SK-N-SH (cell line): ENCODE data around the gene DLG2. TPM values are rescaled to one million over a fixed set of nuclear protein-coding genes. Genes with fewer than 3 reads are reported as not detected.
A peak's percentile ranks its signal among the peaks of the same experiment; 100 is the strongest.

ENCODE experiments used
- CTCF ChIA-PET: fragments of 300-600, 350-600 bp; formaldehyde crosslinking; extraction: SDS; loops from one replicate; lab custom pipeline; 2021; lab: Yijun Ruan, JAX
- POLR2A ChIA-PET: fragments of 350-600 bp; sonication (Branson Sonifier 250); formaldehyde crosslinking; extraction: SDS; loops from one replicate; lab custom pipeline; 2020; ENCODE audit warnings: antibody characterized with exemption, inconsistent platforms; lab: Yijun Ruan, JAX
- DNase-seq: peaks from one replicate; pipeline ENCODE4 v3.0.0; 2012
- H2AFZ ChIP-seq: fragments of 200-600 bp; sonication (generic); 2 replicates; pipeline ENCODE4 v1.8.1; 2016; ENCODE audit warnings: antibody characterized with exemption, mild to moderate bottlenecking, low read depth
- H3F3A ChIP-seq: fragments of 200-600 bp; sonication (generic); replicated peaks from 2 replicates; pipeline ENCODE3; 2016; ENCODE audit warnings: antibody characterized with exemption, mild to moderate bottlenecking; ENCODE audit not compliant: insufficient read depth
- H3K27ac ChIP-seq, 2 experiments: fragments of 200-500 bp in 1 of 2; fragments of 200-600 bp in 1 of 2; sonication (Bioruptor generic) in 1 of 2; sonication (generic), shearing (Covaris generic) in 1 of 2; 2 replicates each; pipeline versions ENCODE4 v1.5.1 to v1.6.1; 2014 to 2016; ENCODE audit warnings: low read depth in 2 of 2, inconsistent platforms in 1 of 2, low read length in 1 of 2, mild to moderate bottlenecking in 1 of 2, mixed read lengths in 1 of 2
- H3K27me3 ChIP-seq: fragments of 200-600 bp; sonication (generic), shearing (Covaris generic); 2 replicates; pipeline ENCODE4 v1.6.1; 2016; ENCODE audit warnings: mixed run types; ENCODE audit not compliant: insufficient read depth
- H3K36me3 ChIP-seq, 2 experiments: fragments of 200-500 bp in 1 of 2; fragments of 200-600 bp in 1 of 2; sonication (Bioruptor generic) in 1 of 2; sonication (generic) in 1 of 2; replicated peaks in 1 of 2; 2 replicates each; pipeline versions ENCODE3 to v1.5.1; 2014 to 2016; ENCODE audit warnings: low read length in 1 of 2, mild to moderate bottlenecking in 1 of 2; ENCODE audit not compliant: insufficient read depth in 2 of 2, control insufficient read depth in 1 of 2
- H3K4me1 ChIP-seq, 2 experiments: fragments of 200-500 bp in 1 of 2; fragments of 200-600 bp in 1 of 2; sonication (Bioruptor generic) in 1 of 2; sonication (generic), shearing (Covaris generic) in 1 of 2; 2 replicates each; pipeline versions ENCODE4 v1.5.1 to v1.6.1; 2014 to 2016; ENCODE audit warnings: low read depth in 1 of 2, low read length in 1 of 2, mixed run types in 1 of 2; ENCODE audit not compliant: insufficient read depth in 2 of 2, control insufficient read depth in 1 of 2
- H3K4me2 ChIP-seq: fragments of 200-600 bp; sonication (generic), shearing (Covaris generic); 2 replicates; pipeline ENCODE4 v1.6.1; 2017; ENCODE audit warnings: mixed run types
- H3K4me3 ChIP-seq, 2 experiments: fragments of 200-500 bp in 1 of 2; fragments of 200-600 bp in 1 of 2; sonication (Bioruptor generic) in 1 of 2; sonication (generic), shearing (Covaris generic) in 1 of 2; 2 replicates each; pipeline versions ENCODE4 v1.5.1 to v1.8.1; 2014 to 2016; ENCODE audit warnings: low read depth in 2 of 2, inconsistent platforms in 1 of 2, low read length in 1 of 2, mild to moderate bottlenecking in 1 of 2, mixed read lengths in 1 of 2, moderate library complexity in 1 of 2
- H3K79me2 ChIP-seq: fragments of 200-600 bp; sonication (generic); 2 replicates; pipeline ENCODE4 v1.8.1; 2017; ENCODE audit warnings: mild to moderate bottlenecking; ENCODE audit not compliant: insufficient read depth
- H3K9ac ChIP-seq: fragments of 200-600 bp; sonication (generic); 2 replicates; pipeline ENCODE4 v1.6.1; 2017; ENCODE audit warnings: mixed run types
- H3K9me2 ChIP-seq: fragments of 200-600 bp; sonication (generic); 2 replicates; pipeline ENCODE4 v1.6.1; 2017; ENCODE audit warnings: mixed run types
- H3K9me3 ChIP-seq: fragments of 200-600 bp; sonication (generic); 2 replicates; pipeline ENCODE4 v1.6.1; 2017; ENCODE audit warnings: mixed run types, mild to moderate bottlenecking, moderate library complexity
- H4K20me1 ChIP-seq: fragments of 200-600 bp; sonication (generic); 2 replicates; pipeline ENCODE4 v1.6.1; 2017; ENCODE audit warnings: mild to moderate bottlenecking, mixed run types; ENCODE audit not compliant: insufficient read depth
- EZH2phosphoT487 ChIP-seq: fragments of 200-600 bp; sonication (generic); IDR thresholded peaks from 2 replicates; pipeline ENCODE4 v1.6.1; 2017; ENCODE audit warnings: low read depth, mixed run types, mild to moderate bottlenecking, antibody characterized with exemption, moderate library complexity, borderline replicate concordance
- GABPA ChIP-seq: IDR thresholded peaks from 2 replicates; pipeline ENCODE4 v1.4.0; 2012; ENCODE audit warnings: low read depth, mild to moderate bottlenecking
- GATA2 ChIP-seq: sonication (generic); formaldehyde crosslinking; IDR thresholded peaks from 2 replicates; pipeline ENCODE4 v1.5.0; 2020; ENCODE audit warnings: mild to moderate bottlenecking, missing genetic modification reagents
- MXI1 ChIP-seq: IDR thresholded peaks from 2 replicates; pipeline ENCODE4 v1.6.1; 2012; ENCODE audit warnings: mild to moderate bottlenecking, low read depth, low read length, improper control_type of control experiment
- NFIC ChIP-seq: IDR thresholded peaks from 2 replicates; pipeline ENCODE4 v1.4.0; 2012; ENCODE audit warnings: borderline replicate concordance
- POLR2AphosphoS5 ChIP-seq: IDR thresholded peaks from 2 replicates; pipeline ENCODE4 v1.6.1; 2012; ENCODE audit warnings: low read depth, low read length
- RAD21 ChIP-seq: IDR thresholded peaks from 2 replicates; pipeline ENCODE4 v1.6.1; 2012; ENCODE audit warnings: mild to moderate bottlenecking, low read length
- RCOR1 ChIP-seq: fragments of 150-350 bp; IDR thresholded peaks from 2 replicates; pipeline ENCODE4 v1.6.1; 2017; ENCODE audit warnings: antibody characterized with exemption, low read length
- REST ChIP-seq: IDR thresholded peaks from 2 replicates; pipeline ENCODE4 v1.6.1; 2012; ENCODE audit warnings: mild to moderate bottlenecking, low read depth, low read length, moderate library complexity
- RFX5 ChIP-seq: IDR thresholded peaks from 2 replicates; pipeline ENCODE4 v1.6.1; 2012; ENCODE audit warnings: mild to moderate bottlenecking, improper control_type of control experiment, low read length
- SIN3A ChIP-seq: IDR thresholded peaks from 2 replicates; pipeline ENCODE4 v1.6.1; 2012; ENCODE audit warnings: low read depth, mild to moderate bottlenecking, low read length, moderate library complexity, borderline replicate concordance
- SMC3 ChIP-seq: IDR thresholded peaks from 2 replicates; pipeline ENCODE4 v1.6.1; 2012; ENCODE audit warnings: low read depth, low read length, improper control_type of control experiment
- TAF1 ChIP-seq: IDR thresholded peaks from 2 replicates; pipeline ENCODE4 v1.6.1; 2012; ENCODE audit warnings: low read depth, mild to moderate bottlenecking, low read length, moderate library complexity, borderline replicate concordance
- USF2 ChIP-seq: fragments of 150-350 bp; IDR thresholded peaks from 2 replicates; pipeline ENCODE4 v1.6.1; 2017; ENCODE audit warnings: antibody characterized with exemption, low read length, low read depth, borderline replicate concordance
- YY1 ChIP-seq: IDR thresholded peaks from 2 replicates; pipeline ENCODE4 v1.4.0; 2012; ENCODE audit warnings: low read depth, mild to moderate bottlenecking
- WGBS: methylation state at CpG from one replicate; pipeline ENCODE4 v1.1.6; 2017; ENCODE audit warnings: low lambda C conversion rate; 5-methylcytosine and 5-hydroxymethylcytosine counted together
- polyA plus RNA-seq, 3 experiments: library from polyadenylated mRNA; depleted of rRNA; stranded (reverse); fragments of >200 nt; gene quantifications; 2 replicates each; pipeline ENCODE4 v1.2.3, GENCODE V29; 2012
- TF ChIP-seq, protein P1 (sequence below): IDR thresholded peaks from 2 replicates; pipeline ENCODE4 v1.4.0; 2012; ENCODE audit warnings: low read depth, borderline replicate concordance
- TF ChIP-seq, protein P2 (sequence below): fragments of 150-350 bp; IDR thresholded peaks from 2 replicates; pipeline ENCODE4 v1.6.1; 2016; ENCODE audit warnings: mild to moderate bottlenecking, low read depth, low read length
- TF ChIP-seq, protein P3 (sequence below): fragments of 200-600 bp; sonication (generic); IDR thresholded peaks from 2 replicates; pipeline ENCODE4 v1.6.1; 2017; ENCODE audit warnings: antibody characterized with exemption, mild to moderate bottlenecking, moderate library complexity

Gene DLG2
- polyA plus RNA-seq, 1 of the 3 experiments (the other 2 are of a cell fraction): 0.21 TPM

DNA sequence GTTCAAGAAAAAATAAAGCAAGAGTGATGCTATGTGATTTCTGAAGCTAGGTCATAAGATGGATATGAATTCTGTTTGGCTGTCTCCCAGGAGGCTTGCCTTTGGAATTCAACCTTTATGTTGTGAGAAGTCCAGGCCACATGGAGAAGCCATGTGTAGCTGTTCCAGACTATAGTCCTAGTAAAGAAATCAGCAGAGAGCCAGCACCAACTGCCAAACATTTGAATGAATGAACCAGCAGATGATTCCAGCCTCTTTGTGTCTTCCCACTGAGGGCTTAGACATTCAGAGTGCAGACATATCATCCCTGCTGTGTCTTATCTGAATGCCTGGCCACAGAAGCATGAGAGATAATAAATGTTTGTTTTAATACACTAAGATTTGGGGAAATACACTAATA lies 1150.6 kb downstream of the DLG2 start:
- ChIA-PET POLR2A (no interaction called here), CTCF (interaction anchor here (1.4 kb wide), 1 partner anchor 12 kb away, joined by 4 read pairs; no protein-coding TSS in a partner anchor)
- Histone ChIP-seq H3K27me3 (no peaks in the 10 kb centered on the region), H3K79me2 (no peaks in the 10 kb centered on the region), H3K4me1 (peaks cover 0 to 5% of the 10 kb centered on the region in 2 experiments; a peak in 2 of 4 replicates), H3K27ac (peak overlapping the region in 1 of 2 experiments; percentile 48; a peak in 1 of 4 replicates), H3K4me2 (no peak overlapping the region), H3F3A (no peaks in the 10 kb centered on the region), H2AFZ (no peak overlapping the region), H3K9me2 (no peaks in the 10 kb centered on the region), H3K9me3 (no peaks in the 10 kb centered on the region), H4K20me1 (no peaks in the 10 kb centered on the region), H3K9ac (no peak overlapping the region), H3K36me3 (no peaks in the 10 kb centered on the region), H3K4me3 (no peak overlapping the region)
- TF ChIP-seq YY1 (no peak), GATA2 (CRISPR knock-in tag) (0 out of 2 replicates have a peak, but pooled peaks have one; percentile 25)
- peak; percentile 2 for DNase-seq

DNA sequence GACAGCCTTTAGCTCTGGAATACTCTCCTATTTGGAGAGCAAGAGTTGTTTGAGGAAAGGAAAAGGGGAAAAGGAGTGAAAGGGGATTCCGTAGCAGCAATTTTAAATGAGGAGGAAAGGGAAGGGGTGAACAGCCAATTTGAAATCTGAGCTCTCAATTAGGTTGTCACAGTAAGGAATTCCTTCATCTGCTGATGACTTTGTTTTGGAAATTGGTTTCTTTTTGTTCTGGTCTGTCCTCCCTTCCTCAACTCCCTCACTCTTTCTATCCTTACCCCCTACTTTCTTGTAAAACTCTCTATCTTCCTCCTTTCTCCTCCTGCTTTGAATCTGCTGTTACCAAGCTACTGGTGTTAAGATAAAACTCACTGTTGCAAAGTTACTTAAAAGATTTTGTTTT lies 1155.6 kb downstream of the DLG2 start:
- Histone ChIP-seq H3K9ac (no peak overlapping the region), H4K20me1 (no peaks in the 10 kb centered on the region), H3K27me3 (no peaks in the 10 kb centered on the region), H3K36me3 (no peaks in the 10 kb centered on the region), H3K79me2 (no peaks in the 10 kb centered on the region), H3K4me3 (no peak overlapping the region), H2AFZ (no peak overlapping the region), H3K9me2 (no peaks in the 10 kb centered on the region), H3K27ac (no peak overlapping the region), H3F3A (no peaks in the 10 kb centered on the region), H3K9me3 (no peaks in the 10 kb centered on the region), H3K4me2 (no peak overlapping the region), H3K4me1 (peaks cover 0 to 5% of the 10 kb centered on the region in 2 experiments; a peak in 2 of 4 replicates)
- ChIA-PET CTCF (interaction anchor here (0.7 kb wide), 1 partner anchor 517 kb away, joined by 3 read pairs; no protein-coding TSS in a partner anchor), POLR2A (no interaction called here)
- WGBS: 70% methylated on average over 1 of the region's 1 CpG
- no peak for DNase-seq
- no peak for TF ChIP-seq YY1
- no peak for TF ChIP-seq MXI1
- no peak for TF ChIP-seq SMC3
- TF ChIP-seq, protein P1, sequence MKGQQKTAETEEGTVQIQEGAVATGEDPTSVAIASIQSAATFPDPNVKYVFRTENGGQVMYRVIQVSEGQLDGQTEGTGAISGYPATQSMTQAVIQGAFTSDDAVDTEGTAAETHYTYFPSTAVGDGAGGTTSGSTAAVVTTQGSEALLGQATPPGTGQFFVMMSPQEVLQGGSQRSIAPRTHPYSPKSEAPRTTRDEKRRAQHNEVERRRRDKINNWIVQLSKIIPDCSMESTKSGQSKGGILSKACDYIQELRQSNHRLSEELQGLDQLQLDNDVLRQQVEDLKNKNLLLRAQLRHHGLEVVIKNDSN: no peak
- no peak for TF ChIP-seq NFIC
- TF ChIP-seq RFX5: no peak
- no peak for TF ChIP-seq TAF1
- no peak for TF ChIP-seq POLR2AphosphoS5
- no peak for TF ChIP-seq USF2
- no peak for TF ChIP-seq GABPA
- TF ChIP-seq RCOR1: no peak
- TF ChIP-seq EZH2phosphoT487: no peak
- no peak for TF ChIP-seq REST
- TF ChIP-seq, protein P2, sequence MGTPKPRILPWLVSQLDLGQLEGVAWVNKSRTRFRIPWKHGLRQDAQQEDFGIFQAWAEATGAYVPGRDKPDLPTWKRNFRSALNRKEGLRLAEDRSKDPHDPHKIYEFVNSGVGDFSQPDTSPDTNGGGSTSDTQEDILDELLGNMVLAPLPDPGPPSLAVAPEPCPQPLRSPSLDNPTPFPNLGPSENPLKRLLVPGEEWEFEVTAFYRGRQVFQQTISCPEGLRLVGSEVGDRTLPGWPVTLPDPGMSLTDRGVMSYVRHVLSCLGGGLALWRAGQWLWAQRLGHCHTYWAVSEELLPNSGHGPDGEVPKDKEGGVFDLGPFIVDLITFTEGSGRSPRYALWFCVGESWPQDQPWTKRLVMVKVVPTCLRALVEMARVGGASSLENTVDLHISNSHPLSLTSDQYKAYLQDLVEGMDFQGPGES: no peak
- TF ChIP-seq, protein P3, sequence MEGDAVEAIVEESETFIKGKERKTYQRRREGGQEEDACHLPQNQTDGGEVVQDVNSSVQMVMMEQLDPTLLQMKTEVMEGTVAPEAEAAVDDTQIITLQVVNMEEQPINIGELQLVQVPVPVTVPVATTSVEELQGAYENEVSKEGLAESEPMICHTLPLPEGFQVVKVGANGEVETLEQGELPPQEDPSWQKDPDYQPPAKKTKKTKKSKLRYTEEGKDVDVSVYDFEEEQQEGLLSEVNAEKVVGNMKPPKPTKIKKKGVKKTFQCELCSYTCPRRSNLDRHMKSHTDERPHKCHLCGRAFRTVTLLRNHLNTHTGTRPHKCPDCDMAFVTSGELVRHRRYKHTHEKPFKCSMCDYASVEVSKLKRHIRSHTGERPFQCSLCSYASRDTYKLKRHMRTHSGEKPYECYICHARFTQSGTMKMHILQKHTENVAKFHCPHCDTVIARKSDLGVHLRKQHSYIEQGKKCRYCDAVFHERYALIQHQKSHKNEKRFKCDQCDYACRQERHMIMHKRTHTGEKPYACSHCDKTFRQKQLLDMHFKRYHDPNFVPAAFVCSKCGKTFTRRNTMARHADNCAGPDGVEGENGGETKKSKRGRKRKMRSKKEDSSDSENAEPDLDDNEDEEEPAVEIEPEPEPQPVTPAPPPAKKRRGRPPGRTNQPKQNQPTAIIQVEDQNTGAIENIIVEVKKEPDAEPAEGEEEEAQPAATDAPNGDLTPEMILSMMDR: no peak
- no peak for TF ChIP-seq SIN3A
- TF ChIP-seq GATA2 (CRISPR knock-in tag): no peak
- no peak for TF ChIP-seq RAD21
